Measurements from ENCODE around the gene ANKRD6.

ANKRD6 gene

GRCh38 chr6:89518352-89519055, 85.6 kb downstream of the ANKRD6 start:
- no peak overlapping the region for H3K4me3 ChIP-seq (ENCODE audit: low read depth, low read length)
- DNase-seq (ENCODE audit: low read depth), result no peak
- TF ChIP-seq CTCF (conservative IDR thresholded peaks at IDR 0.05; ENCODE audit: low read depth, low read length), result no peak

- no peak overlapping the region for H3K4me3 ChIP-seq (ENCODE audit: low read depth, low read length)
- no peak for TF ChIP-seq CTCF (conservative IDR thresholded peaks at IDR 0.05; ENCODE audit: low read depth, low read length)
- no peak for DNase-seq (ENCODE audit: low read depth)
Measured at GRCh38 chr6:89520736-89521135, 87.8 kb downstream of the ANKRD6 start.

GRCh38 chr6:89522778-89523177, 89.8 kb downstream of the ANKRD6 start:
- TF ChIP-seq CTCF (conservative IDR thresholded peaks at IDR 0.05; ENCODE audit: low read depth, low read length), result no peak
- DNase-seq (ENCODE audit: low read depth), result no peak

GRCh38 chr6:89525786-89526562, 93.0 kb downstream of the ANKRD6 start:
- no peak for DNase-seq (ENCODE audit: low read depth)
- TF ChIP-seq CTCF (conservative IDR thresholded peaks at IDR 0.05; ENCODE audit: low read depth, low read length), result no peak
- no peak overlapping the region for H3K4me3 ChIP-seq (ENCODE audit: low read depth, low read length)

More at GRCh38 chr6:89522778-89523177, 89.8 kb downstream of the ANKRD6 start:
- no peak overlapping the region for H3K4me3 ChIP-seq (ENCODE audit: low read depth, low read length)

- no peak for DNase-seq (ENCODE audit: low read depth)
- H3K4me3 ChIP-seq (ENCODE audit: low read depth, low read length), result no peak overlapping the region
- TF ChIP-seq CTCF (conservative IDR thresholded peaks at IDR 0.05; ENCODE audit: low read depth, low read length), result no peak
Measured at GRCh38 chr6:89526563-89526869, 93.6 kb downstream of the ANKRD6 start.

- no peak for TF ChIP-seq CTCF (conservative IDR thresholded peaks at IDR 0.05; ENCODE audit: low read depth, low read length)
- no peak overlapping the region for H3K4me3 ChIP-seq (ENCODE audit: low read depth, low read length)
- DNase-seq (ENCODE audit: low read depth), result no peak
Measured at GRCh38 chr6:89527634-89528033, 94.7 kb downstream of the ANKRD6 start.

- DNase-seq (ENCODE audit: low read depth), result no peak
- H3K4me3 ChIP-seq (ENCODE audit: low read depth, low read length), result no peak overlapping the region
- TF ChIP-seq CTCF (conservative IDR thresholded peaks at IDR 0.05; ENCODE audit: low read depth, low read length), result no peak
Measured at GRCh38 chr6:89528866-89529265, 95.9 kb downstream of the ANKRD6 start.
